H1 (cell line): ENCODE data around the gene CHPF2. TPM values are rescaled to one million over a fixed set of nuclear protein-coding genes. Genes with fewer than 3 reads are reported as not detected.

ENCODE experiments used
- CTCF ChIA-PET: fragments of 300-600 bp; sonication (Branson Sonifier 250); formaldehyde crosslinking; loops from one replicate; lab custom pipeline; 2021; ENCODE audit not compliant: partially characterized antibody; lab: Charles Lee
- POLR2A ChIA-PET: fragments of 300-600 bp; sonication (Branson Sonifier 250); formaldehyde crosslinking; loops from one replicate; lab custom pipeline; 2021; ENCODE audit warnings: inconsistent platforms; ENCODE audit not compliant: partially characterized antibody; lab: Charles Lee
- DNase-seq, 2 experiments: peaks; one replicate each; pipeline versions ENCODE4 v3.0.0 to v3.0.0-alpha.2; 2010 to 2022; ENCODE audit warnings: low spot score in 2 of 2, low read depth in 1 of 2, mixed read lengths in 1 of 2
- FAIRE-seq: peaks from 2 replicates; lab custom pipeline; 2011; peaks lifted over from hg19 to GRCh38; lab: Jason Lieb, UNC
- H2AFZ ChIP-seq: 2 replicates; pipeline ENCODE4 v1.8.1; 2012; ENCODE audit warnings: low read length, inconsistent platforms
- H2AK5ac ChIP-seq: 2 replicates; pipeline ENCODE4 v1.6.1; 2013; ENCODE audit warnings: low read depth, low read length
- H2BK120ac ChIP-seq: replicated peaks from 2 replicates; pipeline ENCODE3; 2013; ENCODE audit warnings: low read depth, low read length, inconsistent platforms
- H2BK12ac ChIP-seq: 2 replicates; pipeline ENCODE4 v1.6.1; 2013; ENCODE audit warnings: low read depth, low read length
- H2BK15ac ChIP-seq: 2 replicates; pipeline ENCODE4 v1.6.1; 2013; ENCODE audit warnings: low read length
- H2BK20ac ChIP-seq: 2 replicates; pipeline ENCODE4 v1.6.1; 2013; ENCODE audit warnings: low read length
- H2BK5ac ChIP-seq: 2 replicates; pipeline ENCODE4 v1.6.1; 2013; ENCODE audit warnings: low read depth, low read length
- H3K14ac ChIP-seq: 2 replicates; pipeline ENCODE4 v1.6.1; 2013; ENCODE audit warnings: inconsistent platforms; ENCODE audit not compliant: insufficient read length
- H3K18ac ChIP-seq: 2 replicates; pipeline ENCODE4 v1.6.1; 2013; ENCODE audit warnings: low read length; ENCODE audit errors: extremely low read depth
- H3K23ac ChIP-seq: 2 replicates; pipeline ENCODE4 v1.6.1; 2013; ENCODE audit warnings: inconsistent platforms; ENCODE audit not compliant: insufficient read length
- H3K23me2 ChIP-seq: 2 replicates; pipeline ENCODE4 v1.6.1; 2013; ENCODE audit warnings: low read depth, low read length
- H3K27ac ChIP-seq: 2 replicates; pipeline ENCODE4 v1.6.1; 2011; ENCODE audit warnings: low read depth, low read length, inconsistent platforms
- H3K27me3 ChIP-seq, 4 experiments: replicated peaks in 1 of 4; 1 replicate in 1 of 4; 2 replicates in 3 of 4; pipeline versions ENCODE4 v1.6.1 to v1.8.1; 2011 to 2013; ENCODE audit warnings: low read length in 3 of 4, mild to moderate bottlenecking in 3 of 4, inconsistent platforms in 2 of 4, mixed read lengths in 2 of 4, moderate library complexity in 1 of 4; ENCODE audit not compliant: control insufficient read depth in 3 of 4, insufficient read depth in 3 of 4; ENCODE audit errors: extremely low read depth in 1 of 4
- H3K36me3 ChIP-seq, 4 experiments: 2 replicates each; pipeline versions ENCODE4 v1.6.1 to v1.8.1; 2011 to 2013; ENCODE audit warnings: mild to moderate bottlenecking in 4 of 4, low read length in 3 of 4, moderate library complexity in 2 of 4, control low read depth in 1 of 4, inconsistent platforms in 1 of 4; ENCODE audit not compliant: insufficient read depth in 4 of 4, control insufficient read depth in 2 of 4
- H3K4ac ChIP-seq: replicated peaks from 2 replicates; pipeline ENCODE3; 2013; ENCODE audit warnings: low read length, low read depth, mixed read lengths, inconsistent platforms; ENCODE audit not compliant: insufficient read length
- H3K4me1 ChIP-seq, 4 experiments: replicated peaks in 1 of 4; 1 replicate in 1 of 4; 2 replicates in 3 of 4; pipeline versions ENCODE4 v1.6.1 to v1.8.1; 2011 to 2013; ENCODE audit warnings: low read length in 3 of 4, inconsistent platforms in 2 of 4, mixed read lengths in 1 of 4; ENCODE audit not compliant: insufficient read depth in 4 of 4, control insufficient read depth in 3 of 4
- H3K4me2 ChIP-seq, 2 experiments: 2 replicates each; pipeline versions ENCODE4 v1.6.1 to v1.8.1; 2011 to 2013; ENCODE audit warnings: low read depth in 2 of 2, low read length in 2 of 2, control low read depth in 1 of 2, inconsistent platforms in 1 of 2, mild to moderate bottlenecking in 1 of 2; ENCODE audit not compliant: insufficient read depth in 1 of 2
- H3K4me3 ChIP-seq, 4 experiments: fragments of 200-600, 300-600 bp in 1 of 4; sonication (generic), shearing (Covaris generic), sonication (Bioruptor Twin) in 1 of 4; 2 replicates each; pipeline versions ENCODE4 v1.5.1 to v1.8.1; 2011 to 2016; ENCODE audit warnings: low read length in 4 of 4, low read depth in 3 of 4, control low read depth in 2 of 4, inconsistent platforms in 2 of 4, mild to moderate bottlenecking in 2 of 4, mixed read lengths in 1 of 4, moderate library complexity in 1 of 4; ENCODE audit not compliant: insufficient read depth in 2 of 4; ENCODE audit errors: extremely low read depth in 1 of 4
- H3K56ac ChIP-seq: replicated peaks from 2 replicates; pipeline ENCODE3; 2013; ENCODE audit warnings: low read depth, mild to moderate bottlenecking, mixed read lengths, low read length, inconsistent platforms; ENCODE audit not compliant: insufficient read length
- H3K79me1 ChIP-seq: 2 replicates; pipeline ENCODE4 v1.6.1; 2013; ENCODE audit warnings: low read depth, low read length, control low read depth
- H3K79me2 ChIP-seq, 2 experiments: 2 replicates each; pipeline versions ENCODE4 v1.6.1 to v1.8.1; 2012 to 2013; ENCODE audit warnings: low read length in 2 of 2, mild to moderate bottlenecking in 2 of 2, inconsistent platforms in 1 of 2; ENCODE audit not compliant: insufficient read depth in 2 of 2, control insufficient read depth in 1 of 2
- H3K9ac ChIP-seq, 4 experiments: replicated peaks in 1 of 4; 1 replicate in 1 of 4; 2 replicates in 3 of 4; pipeline versions ENCODE4 v1.6.1 to v1.8.1; 2011 to 2013; ENCODE audit warnings: low read depth in 3 of 4, low read length in 3 of 4, control low read depth in 2 of 4, mild to moderate bottlenecking in 2 of 4, moderate library complexity in 2 of 4, inconsistent platforms in 1 of 4; ENCODE audit errors: extremely low read depth in 1 of 4
- H3K9me3 ChIP-seq, 2 experiments: 2 replicates each; pipeline versions ENCODE4 v1.6.1 to v1.8.1; 2012 to 2013; ENCODE audit warnings: mild to moderate bottlenecking in 2 of 2, moderate library complexity in 2 of 2, control low read depth in 1 of 2, inconsistent platforms in 1 of 2, low read depth in 1 of 2, low read length in 1 of 2, mixed read lengths in 1 of 2; ENCODE audit not compliant: insufficient read depth in 2 of 2
- H4K20me1 ChIP-seq, 2 experiments: replicated peaks in 1 of 2; 2 replicates each; pipeline versions ENCODE3 to v1.8.1; 2011 to 2013; ENCODE audit warnings: inconsistent platforms in 2 of 2, low read length in 2 of 2, mild to moderate bottlenecking in 1 of 2; ENCODE audit not compliant: insufficient read depth in 2 of 2, control insufficient read depth in 1 of 2
- H4K5ac ChIP-seq: 2 replicates; pipeline ENCODE4 v1.6.1; 2013; ENCODE audit warnings: low read length, low read depth, mixed read lengths, inconsistent platforms; ENCODE audit not compliant: insufficient read length
- H4K8ac ChIP-seq: 2 replicates; pipeline ENCODE4 v1.8.0; 2013; ENCODE audit warnings: mild to moderate bottlenecking, moderate library complexity, low read length, inconsistent platforms; ENCODE audit not compliant: insufficient read depth; ENCODE audit errors: extremely low read depth
- H4K91ac ChIP-seq: replicated peaks from 2 replicates; pipeline ENCODE3; 2013; ENCODE audit warnings: low read length, mixed read lengths, inconsistent platforms; ENCODE audit not compliant: insufficient read length
- BACH1 ChIP-seq: IDR thresholded peaks from 2 replicates; pipeline ENCODE4 v1.6.1; 2012; ENCODE audit warnings: low read length, improper control_type of control experiment
- CEBPB ChIP-seq: IDR thresholded peaks from 2 replicates; pipeline ENCODE4 v1.6.1; 2012; ENCODE audit warnings: low read depth, low read length
- CHD2 ChIP-seq: IDR thresholded peaks from 2 replicates; pipeline ENCODE4 v1.6.1; 2012; ENCODE audit warnings: low read length, improper control_type of control experiment
- EZH2 ChIP-seq: fragments of 200-600 bp; sonication (generic); IDR thresholded peaks from 2 replicates; pipeline ENCODE4 v1.7.1; 2012; ENCODE audit warnings: low read depth, mild to moderate bottlenecking, moderate library complexity, low read length, inconsistent platforms; ENCODE audit not compliant: severe bottlenecking
- KDM5A ChIP-seq: fragments of 200-600 bp; IDR thresholded peaks from 2 replicates; pipeline ENCODE4 v1.7.1; 2012; ENCODE audit warnings: mild to moderate bottlenecking, low read length, inconsistent platforms, mixed read lengths
- NANOG ChIP-seq: IDR thresholded peaks from 2 replicates; pipeline ENCODE4 v1.6.1; 2011; ENCODE audit warnings: low read length, low read depth, mild to moderate bottlenecking, inconsistent platforms; ENCODE audit not compliant: insufficient read depth, poor library complexity, severe bottlenecking
- SIX5 ChIP-seq: IDR thresholded peaks from 2 replicates; pipeline ENCODE4 v1.6.1; 2011; ENCODE audit warnings: mild to moderate bottlenecking, low read depth, low read length
- TCF12 ChIP-seq: IDR thresholded peaks from 2 replicates; pipeline ENCODE4 v1.6.1; 2011; ENCODE audit warnings: low read depth, mild to moderate bottlenecking, low read length
- WGBS, 2 experiments: shearing (Covaris generic) in 1 of 2; methylation state at CpG; one replicate each; pipeline versions ENCODE4 v1.1.6 to v1.1.7; 2013 to 2015; ENCODE audit warnings: low lambda C conversion rate in 2 of 2, mixed read lengths in 2 of 2, inconsistent platforms in 1 of 2, low coverage in 1 of 2, missing lambda C conversion rate in 1 of 2; ENCODE audit not compliant: insufficient replicate concordance in 2 of 2, insufficient coverage in 1 of 2, insufficient read length in 1 of 2; ENCODE audit errors: extremely low coverage in 1 of 2, missing lambda C conversion rate in 1 of 2; 5-methylcytosine and 5-hydroxymethylcytosine counted together
- polyA plus RNA-seq, 7 experiments: library from polyadenylated mRNA; depleted of rRNA in 3 of 7; stranded (reverse) in 5 of 7; unstranded in 2 of 7; fragments of >200 nt in 5 of 7; fragments of 200-250 nt in 2 of 7; gene quantifications; 1 replicate in 5 of 7; 2 replicates in 1 of 7; 4 replicates in 1 of 7; pipeline versions ENCODE4 v1.2.1 to v1.2.3, GENCODE V29; 2011 to 2013; ENCODE audit warnings: missing spikeins in 2 of 7, mixed read lengths in 2 of 7
- total RNA-seq: library from RNA; stranded (reverse); fragmentation: NEBNext Ultra II Directional; extraction: Animal tissue kit (Norgen Biotek cat#: 25700); gene quantifications from 2 replicates; pipeline ENCODE4 v1.2.1, GENCODE V29; 2021
- TF ChIP-seq, protein P1 (sequence below): IDR thresholded peaks from 2 replicates; pipeline ENCODE4 v1.6.1; 2011; ENCODE audit warnings: low read length, improper control_type of control experiment

Gene CHPF2
- total and polyA plus RNA-seq, 2 of the 8 experiments (the other 6 are each of a cell fraction or from before 2014, with no cell fraction given), result 14.4 to 20.6 TPM

DNA sequence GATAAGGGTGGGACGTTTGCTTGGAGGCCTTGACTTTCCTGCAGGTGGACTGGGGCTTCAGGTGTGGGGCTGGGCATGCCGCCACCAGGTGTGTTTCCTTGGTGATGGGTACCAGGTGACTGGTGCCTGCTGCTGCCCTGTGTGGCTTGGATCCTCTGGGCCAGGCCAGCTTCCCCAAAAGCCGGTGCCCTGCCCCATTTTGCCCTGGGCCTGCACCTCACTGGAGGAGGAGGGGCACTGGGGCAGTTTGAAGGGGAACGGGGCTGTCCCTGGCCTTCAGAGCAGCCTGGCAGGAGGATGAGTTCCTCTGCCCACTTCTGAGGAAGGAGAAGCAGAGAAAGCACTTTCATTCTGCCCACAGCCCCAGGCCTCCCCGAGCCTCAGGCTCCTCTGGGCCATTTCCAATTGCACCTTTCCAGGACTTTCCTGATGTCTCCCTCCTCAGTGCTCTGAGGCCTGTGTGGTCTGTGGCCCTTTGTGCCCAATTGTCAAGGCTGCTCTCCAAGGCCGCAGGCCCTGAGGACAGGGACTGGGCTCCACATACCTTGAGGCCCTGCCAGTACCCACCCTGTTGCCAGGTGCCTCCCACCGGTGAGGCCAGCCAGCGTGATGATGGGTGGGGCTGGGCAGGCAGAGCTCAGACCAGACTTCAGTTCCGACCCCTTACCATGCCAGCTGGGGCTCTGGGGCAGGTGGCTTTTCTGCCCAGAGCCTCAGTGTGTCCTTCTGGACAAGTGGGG, 41.5 kb downstream of the CHPF2 start:
- Histone ChIP-seq H3K4me1 (peaks cover 0 to 15% (median 10%) of the 10 kb centered on the region in 4 experiments; a peak in 6 of 7 replicates), H2BK120ac (no peak overlapping the region), H3K79me2 (no peaks in the 10 kb centered on the region), H2BK5ac (no peak overlapping the region), H3K23me2 (peaks cover 10% of the 10 kb centered on the region; the same call in 1 of the 2 replicates), H3K79me1 (no peaks in the 10 kb centered on the region), H4K20me1 (peaks cover 0 to 5% of the 10 kb centered on the region in 2 experiments), H2BK15ac (no peak overlapping the region), H3K36me3 (no peaks in the 10 kb centered on the region), H4K91ac (no peak overlapping the region), H3K14ac (no peak overlapping the region), H2BK20ac (no peak overlapping the region), H4K8ac (peak overlapping the region; percentile 14; the same call in 1 of the 2 replicates), H3K9ac (no peak overlapping the region), H3K23ac (no peak overlapping the region), H2BK12ac (no peak overlapping the region), H3K27ac (no peak overlapping the region), H3K4me2 (no peak overlapping the region), H4K5ac (no peak overlapping the region), H3K18ac (no peak overlapping the region), H3K4ac (no peak overlapping the region), H3K4me3 (no peak overlapping the region), H3K56ac (no peak overlapping the region), H2AFZ (no peak overlapping the region), H3K9me3 (no peaks in the 10 kb centered on the region), H3K27me3 (peaks cover 0 to 23% (median 18%) of the 10 kb centered on the region in 4 experiments; a peak in 6 of 7 replicates), H2AK5ac (no peak overlapping the region)
- ChIA-PET POLR2A (interaction anchor here (1.0 kb wide), 1 partner anchor 22 kb away, joined by 4 read pairs; no protein-coding TSS in a partner anchor), CTCF (interaction anchor here (0.9 to 1.4 kb wide), 4 partner anchors 23 to 30 kb away, joined by 3 to 5 read pairs (median 4); no protein-coding TSS in a partner anchor)
- 81% methylated on average over 6 of the region's 9 CpGs; no CpG with 5 or more reads in 1 of the 2 experiments for WGBS, 2 experiments
- no peak for FAIRE-seq
- DNase-seq, result no peak
- no peak for TF ChIP-seq CEBPB
- TF ChIP-seq, protein P1, sequence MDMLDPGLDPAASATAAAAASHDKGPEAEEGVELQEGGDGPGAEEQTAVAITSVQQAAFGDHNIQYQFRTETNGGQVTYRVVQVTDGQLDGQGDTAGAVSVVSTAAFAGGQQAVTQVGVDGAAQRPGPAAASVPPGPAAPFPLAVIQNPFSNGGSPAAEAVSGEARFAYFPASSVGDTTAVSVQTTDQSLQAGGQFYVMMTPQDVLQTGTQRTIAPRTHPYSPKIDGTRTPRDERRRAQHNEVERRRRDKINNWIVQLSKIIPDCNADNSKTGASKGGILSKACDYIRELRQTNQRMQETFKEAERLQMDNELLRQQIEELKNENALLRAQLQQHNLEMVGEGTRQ, result no peak
- TF ChIP-seq TCF12, result no peak
- no peak for TF ChIP-seq BACH1
- no peak for TF ChIP-seq SIX5
- no peak for TF ChIP-seq CHD2
- TF ChIP-seq NANOG, result no peak
- TF ChIP-seq KDM5A, result no peak
- TF ChIP-seq EZH2, result no peak
